Measurements from ENCODE around the gene PRKCE.

- TF ChIP-seq CTCF (IDR thresholded peaks at IDR 0.05) (no peak), POLR2A (IDR thresholded peaks at IDR 0.05) (no peak)
Observed at GRCh38 chr2:46009315-46009714, 357.8 kb downstream of the PRKCE start.
